HG03039 (cell line): ENCODE results near the gene KDM2B.

Experiments
- ATAC-seq: cut with Tn5 transposase; IDR thresholded peaks from one replicate; pipeline ENCODE4 v1.9.1; 2021; ENCODE audit warnings: mild to moderate bottlenecking, moderate library complexity; ENCODE audit not compliant: unreplicated experiment

Gene KDM2B

GRCh38 chr12:121466794-121467637 is 113.8 kb downstream of the KDM2B start:
- ATAC-seq: peak; percentile 88

DNA sequence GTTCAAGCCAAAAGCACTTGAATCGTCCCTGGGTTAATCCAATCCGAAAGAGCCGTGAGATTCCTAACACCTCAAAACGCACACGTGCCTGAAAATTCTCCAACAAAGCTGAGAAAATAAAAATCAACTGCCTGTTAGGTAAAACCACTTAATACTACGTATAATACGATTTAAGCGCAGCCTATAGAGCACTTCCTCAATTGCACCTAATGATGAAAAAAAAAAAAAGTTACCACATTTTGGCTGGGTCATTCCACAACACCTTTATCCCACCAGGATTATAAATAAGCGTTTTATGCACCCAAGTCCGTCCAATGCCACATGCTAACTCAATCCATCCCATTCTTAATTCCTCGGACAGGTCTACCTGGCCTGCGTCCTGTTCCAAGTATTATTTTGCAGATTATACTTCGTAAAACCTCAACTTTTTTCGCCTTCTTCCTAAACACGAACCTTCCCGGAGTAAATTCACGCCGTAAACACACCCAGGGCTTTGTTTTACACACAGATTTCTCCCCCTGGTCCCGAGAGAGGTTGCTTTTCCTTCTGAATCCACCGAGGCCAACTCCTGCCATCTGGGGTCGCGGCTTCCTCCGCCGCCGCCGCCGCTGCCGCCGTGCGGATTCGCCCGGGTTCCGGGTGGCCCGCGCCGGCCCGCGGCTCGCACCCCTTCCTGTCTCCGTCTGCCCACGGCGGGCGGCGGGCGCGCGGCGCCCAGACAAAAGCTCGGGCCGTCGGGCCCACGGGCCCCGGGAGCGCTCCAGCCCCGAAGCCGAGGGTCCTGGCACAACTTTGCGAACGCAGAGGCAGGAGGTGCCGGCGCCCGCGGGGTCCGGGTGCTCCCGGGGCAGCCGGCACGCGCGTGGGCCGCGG is 114.7 kb downstream of the KDM2B start:
- peak; percentile 10 for ATAC-seq

- no peak for ATAC-seq
Observed at GRCh38 chr12:121464331-121464730, 116.5 kb downstream of the KDM2B start.

DNA sequence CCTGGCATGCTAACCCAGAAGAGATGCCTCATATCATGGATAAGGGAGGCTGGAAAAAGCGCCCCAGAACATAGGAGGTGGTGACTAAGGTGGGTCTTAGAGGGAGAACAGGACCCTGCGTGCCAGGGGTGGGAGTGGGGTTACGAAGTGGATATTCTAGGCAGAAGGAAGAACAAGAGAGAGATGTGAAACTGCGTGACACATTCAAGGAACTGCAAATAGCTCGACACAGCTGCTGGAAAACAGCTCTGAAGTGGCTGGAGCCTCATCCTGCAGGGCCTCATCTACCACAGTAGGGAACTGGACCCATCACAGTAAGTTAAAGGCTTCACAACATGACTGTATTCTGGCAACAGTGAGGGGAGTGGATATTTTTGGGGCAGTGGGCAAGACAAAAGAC is 119.8 kb downstream of the KDM2B start:
- no peak for ATAC-seq

DNA sequence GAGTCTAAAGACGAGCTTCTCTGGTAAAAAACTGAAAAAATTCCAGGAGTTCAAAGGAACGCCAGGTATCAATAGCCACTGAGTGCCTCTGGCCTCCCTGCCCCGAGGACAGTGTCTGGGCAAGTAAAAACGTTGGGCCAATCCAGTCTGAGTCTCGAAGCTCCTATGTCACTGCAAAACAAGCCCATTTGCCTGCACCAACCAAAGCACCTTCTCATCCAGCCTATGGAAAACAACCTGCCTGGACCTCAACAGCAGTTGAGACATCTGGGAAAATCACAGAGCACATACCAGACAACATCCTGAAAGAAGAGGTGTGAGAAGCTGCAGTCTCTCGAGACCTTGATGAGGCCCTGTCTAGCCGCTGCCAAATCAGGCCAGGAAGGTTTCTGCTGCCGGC is 124.3 kb downstream of the KDM2B start:
- ATAC-seq: no peak

DNA sequence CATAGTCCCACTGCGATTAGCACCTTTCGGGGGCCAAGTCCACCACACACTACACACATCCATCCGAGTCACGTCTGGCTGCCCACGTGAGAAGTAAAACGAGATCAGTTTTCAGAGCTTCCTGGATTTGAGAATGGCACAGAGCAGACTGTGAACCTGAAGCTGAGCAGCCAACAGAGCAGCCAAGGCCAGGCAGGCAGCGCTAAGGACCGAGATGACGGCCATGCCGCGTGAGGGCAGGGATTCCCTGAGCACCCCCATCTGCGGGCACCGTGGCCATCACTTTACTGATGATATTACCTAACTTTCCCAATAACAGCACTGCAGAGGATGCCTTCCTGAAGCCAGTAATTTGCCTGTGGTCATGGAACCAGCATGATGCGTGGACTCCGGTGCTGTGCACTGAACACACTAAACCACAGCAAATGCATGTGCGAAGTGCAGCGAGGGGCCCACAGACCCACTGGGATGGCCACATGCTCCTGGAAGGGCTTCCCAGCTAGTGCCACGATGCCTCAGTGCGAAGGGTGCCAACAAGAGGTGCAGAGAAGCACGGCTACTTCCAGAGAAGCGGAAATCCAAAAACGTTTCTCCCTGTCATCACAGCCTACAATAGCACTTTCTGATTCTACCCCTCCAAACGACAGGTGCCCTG is 124.9 kb downstream of the KDM2B start:
- no peak for ATAC-seq

GRCh38 chr12:121454921-121455320 is 125.9 kb downstream of the KDM2B start:
- no peak for ATAC-seq

DNA sequence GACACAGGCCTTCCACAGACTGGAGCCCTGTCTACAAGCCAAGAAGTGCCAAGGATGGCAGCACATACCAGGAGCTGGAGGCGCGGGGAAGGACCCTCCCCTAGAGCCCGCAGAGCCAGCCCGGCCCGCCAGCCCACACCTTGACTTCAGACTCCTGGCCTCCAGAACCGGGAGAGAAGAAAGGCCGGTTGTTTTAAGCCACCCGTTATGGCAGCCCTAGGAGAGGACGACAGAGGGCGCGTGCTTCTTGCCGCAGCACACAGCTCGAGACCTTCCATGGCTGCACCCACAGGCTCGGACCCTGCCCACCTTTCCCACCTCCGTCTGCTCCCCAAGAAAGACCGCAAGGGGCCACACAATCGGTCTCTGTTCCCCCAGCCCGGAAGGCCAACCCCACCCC is 127.2 kb downstream of the KDM2B start:
- no peak for ATAC-seq

GRCh38 chr12:121452985-121453360 is 127.8 kb downstream of the KDM2B start:
- ATAC-seq: no peak

- ATAC-seq: no peak
Observed at GRCh38 chr12:121452340-121452984, 128.4 kb downstream of the KDM2B start.

GRCh38 chr12:121451961-121452339 is 128.9 kb downstream of the KDM2B start:
- no peak for ATAC-seq

DNA sequence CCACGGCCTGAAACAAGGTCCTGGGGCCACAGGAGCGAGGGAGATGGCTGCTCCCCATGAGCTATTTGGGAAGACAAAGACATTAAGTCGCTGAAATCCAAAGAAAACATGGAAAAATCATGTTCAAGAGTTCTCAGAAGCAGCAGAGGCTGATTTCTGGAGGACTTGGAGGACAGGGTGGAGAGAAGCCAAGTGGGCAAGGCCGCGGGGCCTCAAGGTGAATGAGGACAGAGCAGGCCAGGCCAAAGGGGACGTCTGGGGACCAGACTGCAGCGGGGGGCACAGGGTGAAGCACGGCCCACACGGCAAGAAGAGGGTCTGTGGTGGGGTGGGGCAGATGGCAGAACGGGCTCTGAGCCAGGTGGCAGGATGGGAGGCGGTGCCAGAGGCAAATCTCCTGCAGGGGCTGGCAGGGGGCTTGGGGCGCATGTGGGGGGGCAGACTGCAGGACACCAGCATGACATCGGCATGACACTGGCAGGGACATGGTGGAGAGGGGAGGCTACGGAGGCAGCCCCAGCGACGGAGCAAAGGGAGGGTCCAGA is 132.0 kb downstream of the KDM2B start:
- ATAC-seq: no peak

DNA sequence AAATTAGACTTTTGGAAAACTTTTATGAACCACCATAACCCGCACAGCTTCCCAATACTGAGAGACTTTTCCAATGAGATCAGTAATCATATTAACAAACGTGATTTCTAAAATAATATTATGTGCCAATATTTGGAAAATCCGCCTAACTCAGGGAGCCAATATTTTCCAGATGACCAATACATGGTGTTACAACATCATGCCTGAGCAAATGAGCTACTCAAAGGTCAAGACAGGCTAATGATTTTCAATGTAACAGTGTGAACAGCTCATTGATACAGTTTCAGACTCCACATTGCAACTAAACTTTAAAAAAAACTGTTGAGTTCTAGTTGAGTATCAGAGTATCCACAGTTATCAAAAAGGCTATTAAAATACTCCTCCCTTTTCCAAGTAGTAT is 134.1 kb downstream of the KDM2B start:
- no peak for ATAC-seq

DNA sequence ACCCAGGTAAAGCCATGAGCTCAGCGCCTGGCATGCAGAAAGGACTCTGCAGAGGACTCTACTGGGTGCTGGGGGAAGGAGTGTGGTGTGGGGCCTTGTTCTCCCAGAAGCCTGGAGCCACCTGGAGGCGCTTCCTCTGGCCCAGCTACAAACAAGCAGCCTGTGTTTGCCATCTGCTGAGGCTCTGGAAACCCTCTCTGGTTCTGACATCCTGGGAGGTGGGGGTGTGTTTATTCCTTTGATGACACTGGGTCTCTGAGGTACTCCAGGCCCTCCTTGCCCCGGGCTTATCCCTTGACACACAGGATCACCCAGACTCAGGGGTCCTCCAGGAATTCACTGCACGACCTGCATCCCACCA is 136.0 kb downstream of the KDM2B start:
- no peak for ATAC-seq

DNA sequence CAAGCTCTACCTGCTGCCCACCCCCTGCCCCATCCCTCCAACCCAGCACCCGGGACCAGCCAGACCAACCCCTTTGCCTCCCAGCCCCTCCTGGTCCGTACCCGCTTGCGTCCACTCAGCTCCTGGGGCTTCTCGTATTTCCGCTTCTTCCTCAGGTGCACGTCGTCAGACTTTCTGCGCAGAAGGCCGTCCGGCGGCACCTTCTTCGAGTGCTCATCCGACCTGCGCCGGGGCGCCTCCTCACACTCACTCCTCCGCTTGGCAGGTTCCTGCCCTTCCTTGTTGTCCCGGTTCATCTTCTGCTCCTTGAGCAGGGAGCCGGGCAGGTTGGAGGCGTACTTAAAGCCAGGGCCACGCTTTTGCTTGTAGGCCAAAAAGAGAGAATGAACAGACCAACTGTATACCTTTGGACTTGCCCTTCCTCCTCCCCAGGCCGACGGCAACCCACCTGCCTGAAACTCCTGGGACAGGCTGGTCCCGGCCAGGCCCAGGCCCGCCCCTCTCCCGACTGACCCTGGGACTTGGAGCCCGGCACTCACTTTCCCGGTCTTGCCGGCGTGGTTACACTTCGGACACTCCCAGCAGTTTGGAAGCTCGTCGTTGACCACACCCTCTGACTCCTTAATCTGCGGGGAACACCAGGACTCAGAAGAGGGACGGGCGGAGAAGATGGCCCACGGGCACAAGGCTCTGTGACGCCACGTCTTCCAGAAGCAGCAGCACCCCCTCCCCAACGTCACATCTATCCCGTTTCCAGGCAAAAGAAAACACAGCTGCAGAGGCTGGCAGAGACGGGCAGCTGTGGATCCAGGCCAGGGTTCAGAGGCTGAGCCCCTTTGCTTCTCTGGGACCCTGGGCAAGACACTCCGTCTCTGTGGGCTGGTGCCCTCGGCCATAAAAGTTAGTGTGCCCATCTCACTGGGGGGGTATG is 136.6 kb downstream of the KDM2B start:
- ATAC-seq: no peak

GRCh38 chr12:121443193-121443870 is 137.5 kb downstream of the KDM2B start:
- no peak for ATAC-seq

- ATAC-seq: no peak
Observed at GRCh38 chr12:121442028-121442948, 138.5 kb downstream of the KDM2B start.

DNA sequence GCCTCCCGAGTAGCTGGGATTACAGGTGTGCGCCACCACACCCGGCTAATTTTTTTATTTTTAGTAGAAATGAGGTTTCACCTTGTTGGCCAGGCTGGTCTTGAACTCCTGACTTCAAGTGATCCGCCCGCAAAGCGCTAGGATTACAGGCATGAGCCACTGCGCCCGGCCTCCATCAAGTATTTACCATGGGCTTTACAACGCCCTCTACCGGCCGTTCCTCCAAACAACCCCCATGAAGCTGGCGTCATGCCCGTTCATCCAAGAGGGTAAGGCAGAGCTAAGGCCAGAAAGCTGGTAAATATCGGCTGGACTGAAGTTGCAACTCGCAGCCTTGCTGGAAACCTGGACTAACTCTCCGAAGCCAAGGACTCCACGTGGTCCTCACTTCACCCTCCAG is 139.3 kb downstream of the KDM2B start:
- no peak for ATAC-seq
